UCSD-AML1 (cell line): ENCODE measurements around the gene ANXA10.
A peak's percentile ranks its signal among the peaks of the same experiment; 100 is the strongest.
"Not testable (repeated sequence)": the region's sequence is repeated elsewhere in the genome, so short reads cannot be mapped to it uniquely, and the experiment has no call there.

ENCODE experiments used
- DNase-seq: peaks from one replicate; lab custom pipeline; 2025; ENCODE audit not compliant: unreplicated experiment; lab: John Stamatoyannopoulos, UW

ANXA10 gene

DNA sequence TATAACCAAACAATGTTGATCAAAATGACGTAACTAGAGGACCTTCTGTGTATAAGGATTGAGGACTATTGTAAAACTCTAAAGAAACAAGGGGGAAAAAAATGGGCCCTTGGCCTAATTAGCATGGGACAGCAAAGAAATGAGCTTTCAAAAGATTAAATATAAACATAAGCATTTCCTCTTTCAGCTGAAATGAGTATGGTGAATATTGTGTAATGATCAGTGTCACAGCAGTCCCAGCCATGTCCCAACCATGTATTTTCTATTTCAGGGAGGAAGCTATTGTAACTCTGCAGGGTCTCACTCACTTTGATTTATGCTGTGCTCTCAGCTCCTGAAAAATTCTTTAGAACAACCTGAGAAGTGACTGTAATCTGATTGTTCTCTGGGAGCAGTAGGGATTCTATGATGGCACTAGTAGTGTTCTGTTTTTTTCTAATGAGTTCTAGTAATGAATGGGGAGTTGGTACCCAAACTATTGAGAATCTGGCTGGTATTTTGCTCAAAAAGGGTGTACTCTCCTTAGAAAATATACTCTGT is 25.8 kb downstream of the ANXA10 start:
- DNase-seq: no peak

DNA sequence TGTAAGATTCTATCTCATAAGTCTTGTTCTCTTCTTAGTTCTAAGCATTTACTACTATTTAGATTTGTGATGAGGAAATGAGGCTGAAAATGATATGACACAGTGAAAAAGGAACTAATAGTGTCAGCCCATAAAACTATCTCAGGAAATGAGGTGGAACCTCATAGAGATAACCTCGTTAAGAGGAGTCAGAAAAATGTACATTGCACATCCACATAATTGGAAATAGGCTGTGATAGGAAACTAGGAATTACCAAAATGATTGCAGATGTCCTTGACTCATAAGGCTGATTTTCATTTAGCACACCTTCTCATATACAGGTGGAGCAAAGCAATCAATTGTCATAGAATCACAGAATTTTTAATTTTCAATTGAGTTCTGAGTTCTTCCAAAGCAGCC is 26.8 kb downstream of the ANXA10 start:
- no peak for DNase-seq

DNA sequence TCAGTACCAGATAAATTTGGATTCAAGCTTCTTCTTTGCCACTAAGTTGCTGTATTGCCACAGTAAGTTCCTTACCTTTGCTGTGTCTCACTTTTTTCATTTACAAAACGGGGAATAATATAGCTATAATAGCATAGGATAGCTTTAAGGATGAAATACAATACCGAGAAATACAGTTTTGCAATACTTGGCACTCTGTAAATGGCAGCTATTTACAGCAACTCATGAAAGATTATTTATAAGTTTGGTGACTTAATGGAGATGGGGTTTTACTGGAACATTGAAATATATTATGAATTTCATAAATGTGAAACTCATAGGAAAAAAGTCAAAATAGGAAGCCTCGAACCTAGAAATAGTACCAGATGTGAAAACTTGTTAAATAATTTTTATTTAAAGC is 27.6 kb downstream of the ANXA10 start:
- DNase-seq: no peak

DNA sequence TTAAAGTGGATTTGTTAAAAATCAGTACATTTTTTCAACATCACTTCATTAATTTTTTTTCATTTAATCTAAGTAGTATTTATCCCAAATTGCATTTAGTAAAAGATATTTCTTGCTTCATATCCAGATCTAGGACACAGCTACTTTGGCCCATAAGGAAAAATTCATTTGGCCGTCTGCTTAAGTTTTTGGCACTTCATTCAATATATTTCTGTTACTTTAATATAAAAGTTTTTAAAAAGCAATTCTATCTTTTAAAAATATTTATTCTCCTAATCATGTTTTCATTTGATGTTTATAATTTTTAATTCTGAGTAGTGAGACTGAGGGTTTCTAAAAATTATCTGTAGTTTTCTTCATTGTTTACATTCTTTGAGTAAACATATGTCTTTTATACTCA is 28.5 kb downstream of the ANXA10 start:
- no peak for DNase-seq

DNA sequence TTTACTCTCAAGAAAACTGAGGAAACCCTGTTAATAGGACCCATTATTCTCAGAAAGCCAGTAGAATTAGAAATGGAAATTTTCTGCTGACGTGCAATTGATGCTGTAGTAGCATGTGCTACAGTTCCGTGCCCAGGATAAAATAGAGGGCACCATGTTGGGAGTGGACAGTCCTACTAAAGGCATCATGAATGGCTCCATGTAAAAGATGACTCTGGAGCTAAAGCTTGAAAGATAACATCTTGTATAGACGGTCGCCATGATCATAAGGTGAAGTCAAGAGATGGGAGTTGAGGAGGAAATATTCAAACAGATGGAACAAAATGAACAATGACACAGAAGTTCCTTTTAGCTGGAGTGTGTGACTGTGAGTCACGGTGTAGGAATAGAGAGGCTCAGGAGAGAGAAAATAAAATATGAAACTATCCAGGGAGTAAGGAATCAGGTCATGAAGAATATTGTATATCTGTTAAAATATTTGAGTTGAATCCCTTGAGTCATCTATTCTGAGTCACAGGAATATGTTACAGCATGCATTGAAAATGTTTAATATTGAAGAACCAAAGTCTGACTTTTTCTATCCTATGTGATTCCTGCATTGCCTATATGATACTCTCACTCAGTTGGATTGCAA is 31.8 kb downstream of the ANXA10 start:
- no peak for DNase-seq

DNA sequence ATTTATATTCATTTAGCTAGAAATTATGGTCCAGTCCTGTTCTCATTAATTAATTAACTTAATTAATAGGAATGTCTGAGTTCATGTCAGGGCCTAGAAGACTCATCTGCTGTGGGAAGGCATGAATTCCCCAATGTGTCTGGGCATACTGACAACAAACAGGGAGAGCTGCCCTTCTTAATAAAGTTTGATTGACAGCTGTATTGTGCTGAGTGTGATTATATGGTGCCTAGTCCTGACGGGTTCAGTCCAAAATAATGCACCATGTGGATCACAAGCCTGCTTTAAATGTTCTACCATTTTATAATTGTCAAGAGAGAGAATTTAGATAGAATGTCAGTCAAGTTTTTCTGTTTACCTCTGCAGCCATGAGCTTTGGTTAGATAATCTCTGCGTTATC is 34.6 kb downstream of the ANXA10 start:
- no peak for DNase-seq

DNA sequence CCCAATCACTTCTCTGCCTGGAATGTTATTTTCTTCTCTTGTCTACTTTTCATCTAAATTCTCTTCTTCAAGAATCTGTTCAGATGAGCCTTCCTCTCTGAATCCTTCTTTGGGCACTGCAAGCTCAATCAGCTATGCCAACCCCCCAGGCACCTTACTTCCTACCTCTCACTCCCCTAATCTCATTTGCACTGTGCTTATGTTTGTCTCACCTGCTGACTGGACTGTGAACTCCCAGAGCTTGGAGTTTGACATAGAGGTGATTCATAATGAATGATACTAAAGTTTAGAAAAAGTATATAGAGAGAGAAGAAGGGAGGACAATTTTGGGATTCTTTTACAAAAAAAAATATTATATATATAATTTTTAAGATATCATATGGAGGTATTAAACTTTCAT is 36.3 kb downstream of the ANXA10 start:
- DNase-seq: no peak

DNA sequence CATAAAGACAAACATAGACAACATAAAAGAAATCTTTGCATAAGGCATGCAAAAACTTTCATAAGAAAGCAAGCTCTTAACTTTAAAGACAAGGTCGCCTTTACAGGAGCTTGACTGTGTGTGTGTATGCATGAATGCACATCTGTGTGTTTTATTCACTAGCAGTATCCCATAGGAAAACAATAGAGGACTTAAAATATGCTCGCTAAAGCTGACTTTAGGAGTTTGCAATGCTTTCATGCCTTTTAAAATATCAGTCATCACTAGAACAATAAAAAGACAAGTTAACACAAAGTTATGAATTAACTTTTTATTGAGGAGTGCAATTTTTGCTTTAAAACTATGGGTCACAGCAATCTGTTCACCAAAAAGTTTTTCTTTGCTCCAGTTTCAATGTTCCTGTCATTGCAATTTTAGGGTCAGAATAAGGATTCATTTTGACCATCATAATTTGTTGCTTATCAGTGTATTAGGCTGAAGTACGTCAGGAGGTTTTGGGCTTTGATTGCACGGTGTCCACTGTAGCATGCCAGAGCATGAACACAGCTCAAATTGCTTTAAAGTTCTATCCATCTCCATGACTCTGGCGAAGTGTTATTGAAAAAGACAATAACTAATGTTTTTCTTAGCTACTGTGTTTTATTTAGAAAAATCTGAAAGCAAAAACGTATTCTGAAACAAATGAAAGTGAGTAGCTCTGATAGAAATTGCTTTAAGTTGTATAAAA is 36.9 kb downstream of the ANXA10 start:
- no peak for DNase-seq

DNA sequence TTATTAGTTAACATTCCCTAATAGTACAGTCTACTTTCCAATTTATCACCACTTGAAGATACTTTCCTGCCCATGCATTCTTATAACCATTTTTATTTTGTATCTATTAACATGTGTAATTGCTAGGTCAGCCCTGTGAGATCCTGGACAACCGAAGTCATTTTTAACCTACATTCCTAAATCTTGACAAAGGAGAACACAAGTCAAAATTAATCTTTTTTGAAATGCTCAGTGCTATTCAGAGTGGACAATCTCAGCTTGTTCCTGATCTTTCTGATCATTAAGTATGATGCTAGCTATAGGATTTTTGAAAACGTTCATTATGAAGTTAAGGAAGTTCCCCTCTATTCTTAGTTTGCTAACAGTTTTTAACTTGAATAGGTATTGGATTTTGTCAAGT is 37.5 kb downstream of the ANXA10 start:
- DNase-seq: no peak

DNA sequence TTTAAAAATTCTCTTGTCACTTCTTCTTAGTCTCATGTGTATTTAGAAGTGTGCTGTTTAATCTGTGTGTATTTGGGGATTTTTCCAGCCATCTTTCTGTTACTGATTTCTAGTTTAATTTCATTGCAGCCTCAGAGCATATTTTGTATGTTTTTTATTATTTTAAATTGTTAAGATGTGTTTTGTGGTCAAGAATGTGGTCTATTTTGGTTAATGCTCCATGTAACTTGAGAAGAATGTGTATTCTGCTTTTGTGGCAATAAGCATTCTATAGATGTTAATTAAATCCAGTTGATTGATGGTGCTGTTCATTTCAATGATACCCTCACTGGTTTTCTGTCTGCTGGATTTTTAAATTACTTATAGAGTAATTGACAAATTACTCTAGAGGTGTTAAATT is 38.9 kb downstream of the ANXA10 start:
- DNase-seq: no peak

DNA sequence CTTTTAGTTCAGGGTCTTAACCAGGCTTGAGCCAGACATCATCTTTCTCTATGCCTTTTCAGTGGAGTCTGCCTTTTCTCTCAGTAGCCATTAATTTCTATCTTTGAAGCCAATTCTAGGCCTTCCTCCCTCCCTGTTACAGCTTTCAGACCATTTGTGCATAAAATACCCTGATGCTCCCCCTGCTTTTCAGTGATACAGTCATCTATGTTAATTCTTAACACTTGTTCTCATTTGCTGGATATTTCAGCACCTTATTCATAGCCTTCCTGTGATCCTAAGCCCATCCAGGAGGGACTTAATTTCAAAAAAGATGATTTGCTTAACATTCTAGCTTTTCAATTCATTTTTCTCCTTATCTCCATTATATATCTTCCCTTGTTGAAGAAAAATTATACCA is 42.3 kb downstream of the ANXA10 start:
- DNase-seq: no peak

DNA sequence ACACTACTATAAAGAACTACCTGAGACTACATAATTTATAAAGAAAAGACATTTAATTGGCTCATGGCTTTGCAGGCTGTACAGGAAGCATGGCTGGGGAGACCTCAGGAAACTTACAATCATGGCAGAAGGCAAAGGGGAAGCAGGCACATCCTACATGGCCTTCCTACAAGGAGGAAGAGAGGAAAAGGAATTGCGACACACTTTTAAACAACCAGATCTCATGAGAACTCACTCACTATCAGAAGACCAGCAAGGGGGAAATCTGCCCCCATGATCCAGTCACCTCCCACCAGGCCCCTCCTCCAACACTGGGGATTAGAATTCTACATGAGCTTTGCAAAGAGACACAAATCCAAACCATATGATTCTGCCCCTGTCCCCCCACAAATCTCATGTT is 43.5 kb downstream of the ANXA10 start:
- not testable (repeated sequence) for DNase-seq

DNA sequence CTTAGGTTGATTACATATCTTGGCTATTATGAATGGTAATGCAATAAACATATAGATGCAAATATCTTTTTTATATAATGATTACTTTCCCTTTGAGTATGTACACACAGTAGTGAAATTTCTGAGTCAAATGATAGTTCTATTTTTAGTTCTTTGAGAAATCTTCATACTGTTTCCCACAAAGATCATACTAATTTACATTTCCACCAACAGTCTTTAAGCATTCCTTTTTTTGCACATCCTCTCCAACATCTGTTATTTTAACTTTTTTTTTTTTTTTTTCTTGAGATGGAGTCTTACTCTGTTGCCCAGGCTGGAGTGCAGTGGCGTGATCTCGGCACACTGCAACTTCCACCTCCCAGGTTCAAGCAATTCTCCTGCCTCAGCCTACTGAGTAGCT is 45.4 kb downstream of the ANXA10 start:
- DNase-seq: not testable (repeated sequence)

DNA sequence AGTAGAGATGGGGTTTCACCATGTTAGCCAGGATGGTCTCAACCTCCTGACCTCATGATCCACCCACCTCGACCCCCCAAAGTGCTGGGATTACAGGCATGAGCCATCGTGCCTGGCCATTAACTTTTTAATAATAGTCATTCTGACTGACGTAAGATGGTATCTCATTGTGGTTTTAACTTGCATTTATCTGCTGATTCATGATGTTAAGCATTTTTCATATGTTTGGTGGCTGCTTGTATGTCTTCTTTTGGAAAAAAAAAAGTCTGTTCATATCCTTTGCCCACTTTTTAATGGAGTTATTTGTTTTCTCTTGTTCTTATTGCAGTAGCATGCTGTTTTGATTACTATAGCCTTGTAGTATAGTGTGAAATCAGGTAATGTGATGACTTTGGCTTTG is 45.8 kb downstream of the ANXA10 start:
- no peak for DNase-seq

DNA sequence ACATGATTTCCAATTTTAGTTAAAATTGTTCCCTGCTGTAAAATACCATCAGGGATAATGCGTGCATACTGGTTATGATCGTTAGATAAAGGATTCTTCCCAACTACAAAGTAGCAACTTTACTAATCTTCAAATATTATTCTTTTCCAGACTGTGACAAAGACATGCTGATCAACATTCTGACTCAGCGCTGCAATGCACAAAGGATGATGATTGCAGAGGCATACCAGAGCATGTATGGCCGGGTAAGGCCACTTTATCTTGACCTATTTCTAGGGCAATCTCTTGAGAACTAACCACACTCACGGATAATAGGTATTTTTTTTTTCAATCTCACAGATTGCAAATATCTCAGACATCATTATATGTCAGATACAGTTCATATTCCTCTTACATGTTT is 47.0 kb downstream of the ANXA10 start:
- DNase-seq: no peak

DNA sequence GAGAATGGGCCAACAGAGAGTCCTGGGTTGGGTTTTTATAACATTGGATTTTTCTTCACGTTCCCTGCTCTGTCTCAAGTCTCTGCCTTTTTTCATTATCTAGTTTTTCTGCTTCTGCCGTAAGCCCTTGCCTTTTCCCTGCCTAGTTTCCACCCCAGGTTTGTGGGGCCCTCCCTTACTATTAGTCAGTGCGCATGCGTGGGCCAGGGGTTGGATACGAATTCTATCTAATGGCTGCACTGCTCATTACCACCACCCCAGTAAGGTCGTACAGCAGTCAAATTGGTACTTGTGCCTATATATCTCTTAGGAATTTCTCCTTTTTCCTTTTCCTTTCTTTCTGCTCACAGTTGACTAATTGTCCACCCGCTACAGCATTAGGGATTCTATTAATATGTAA is 49.4 kb downstream of the ANXA10 start:
- no peak for DNase-seq

DNA sequence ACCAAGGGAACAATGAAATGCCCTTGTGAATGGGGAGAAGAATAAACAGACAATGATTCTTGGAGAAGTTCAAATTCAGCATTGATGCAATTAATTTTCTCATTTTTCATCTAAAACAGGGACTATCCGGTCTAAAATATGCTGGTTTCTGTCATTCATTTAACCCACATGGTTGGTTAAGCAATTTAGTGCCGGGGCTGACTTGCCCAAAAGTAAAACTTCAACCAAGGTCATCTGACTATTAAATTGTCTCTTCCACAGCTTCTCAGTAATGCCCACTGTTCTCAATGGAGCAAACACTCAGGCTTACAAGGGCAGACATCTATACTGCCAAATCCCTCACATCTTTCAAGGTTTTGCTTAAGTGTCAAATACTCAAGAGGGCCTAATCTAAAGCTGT is 51.3 kb downstream of the ANXA10 start:
- no peak for DNase-seq

DNA sequence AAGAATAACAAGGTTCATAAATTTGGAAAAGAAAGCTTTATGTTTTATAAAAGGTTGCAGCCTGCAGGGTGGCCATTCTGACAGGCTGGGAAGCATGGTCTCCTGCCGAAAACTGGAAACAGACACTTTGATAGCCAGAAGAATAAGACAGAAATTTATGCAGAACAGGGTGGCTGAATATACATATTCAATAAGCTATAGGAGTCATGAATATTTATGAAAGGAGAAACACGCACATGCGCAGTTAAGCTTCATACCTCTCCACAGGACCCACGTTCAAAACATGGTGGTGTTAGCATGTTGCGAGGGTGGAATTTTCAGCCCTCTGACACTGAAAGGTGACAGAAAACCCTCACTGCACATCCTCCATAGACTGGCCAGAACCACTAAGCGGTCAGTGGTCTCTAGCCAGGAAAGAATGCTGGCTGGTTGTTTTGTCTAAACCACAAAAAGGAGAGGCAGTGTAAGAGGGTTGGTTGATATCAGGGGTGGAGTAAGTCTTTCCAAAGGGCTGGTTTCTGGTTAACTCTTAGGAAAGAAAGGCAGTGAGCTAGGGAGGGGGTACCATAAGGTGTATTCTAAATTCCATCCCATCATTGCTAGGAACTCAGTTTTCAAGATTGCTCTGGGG is 58.2 kb downstream of the ANXA10 start:
- DNase-seq: no peak

DNA sequence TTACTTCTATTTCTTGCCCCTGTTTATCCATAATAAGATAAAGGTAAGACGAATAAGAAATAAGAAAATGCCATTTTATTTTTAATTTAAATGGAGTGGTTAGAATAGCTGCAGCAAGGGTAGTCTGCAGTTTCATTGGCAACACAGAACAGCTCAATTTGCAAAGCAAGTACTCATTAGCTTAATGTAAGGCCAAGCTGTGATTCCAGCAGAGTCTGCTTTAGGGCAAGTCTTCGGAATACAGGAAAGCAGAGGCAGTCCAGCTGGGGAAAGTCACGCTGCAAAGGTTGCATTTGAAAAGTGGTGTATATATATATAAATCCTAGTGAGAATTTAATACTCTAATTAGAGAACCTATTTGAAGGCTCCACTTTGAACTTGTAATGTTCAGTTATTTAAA is 59.0 kb downstream of the ANXA10 start:
- no peak for DNase-seq

DNA sequence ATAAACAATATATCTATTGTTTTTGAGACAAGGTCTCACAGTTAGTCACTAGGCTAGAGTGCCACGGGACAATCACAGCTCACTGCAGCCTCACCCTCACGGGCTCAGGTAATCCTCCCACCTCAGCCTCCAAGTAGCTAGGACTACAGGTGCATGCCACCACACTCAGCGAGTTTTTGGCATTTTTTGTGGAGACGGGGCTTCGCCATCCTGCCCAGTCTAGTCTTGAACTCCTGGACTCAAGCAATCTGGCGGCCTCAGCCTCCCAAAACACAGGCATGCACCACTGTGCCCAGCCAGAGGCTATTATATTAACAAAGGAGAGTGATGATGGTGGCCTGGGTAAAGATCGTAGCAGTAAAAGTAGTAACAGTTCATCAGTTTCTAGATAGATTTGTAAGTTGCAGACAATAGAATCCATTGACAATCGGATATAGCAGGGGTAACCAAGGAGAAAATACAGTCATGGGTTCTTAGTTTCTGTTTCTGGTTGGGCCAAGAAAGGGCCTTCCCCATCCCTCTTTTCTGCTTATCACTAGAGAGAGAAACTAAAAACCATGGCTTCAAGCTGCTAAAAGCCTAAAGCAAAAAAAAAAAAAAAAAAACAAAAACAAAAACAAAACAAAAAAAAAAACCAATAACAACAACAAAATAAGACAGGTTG is 60.6 kb downstream of the ANXA10 start:
- DNase-seq: no peak

DNA sequence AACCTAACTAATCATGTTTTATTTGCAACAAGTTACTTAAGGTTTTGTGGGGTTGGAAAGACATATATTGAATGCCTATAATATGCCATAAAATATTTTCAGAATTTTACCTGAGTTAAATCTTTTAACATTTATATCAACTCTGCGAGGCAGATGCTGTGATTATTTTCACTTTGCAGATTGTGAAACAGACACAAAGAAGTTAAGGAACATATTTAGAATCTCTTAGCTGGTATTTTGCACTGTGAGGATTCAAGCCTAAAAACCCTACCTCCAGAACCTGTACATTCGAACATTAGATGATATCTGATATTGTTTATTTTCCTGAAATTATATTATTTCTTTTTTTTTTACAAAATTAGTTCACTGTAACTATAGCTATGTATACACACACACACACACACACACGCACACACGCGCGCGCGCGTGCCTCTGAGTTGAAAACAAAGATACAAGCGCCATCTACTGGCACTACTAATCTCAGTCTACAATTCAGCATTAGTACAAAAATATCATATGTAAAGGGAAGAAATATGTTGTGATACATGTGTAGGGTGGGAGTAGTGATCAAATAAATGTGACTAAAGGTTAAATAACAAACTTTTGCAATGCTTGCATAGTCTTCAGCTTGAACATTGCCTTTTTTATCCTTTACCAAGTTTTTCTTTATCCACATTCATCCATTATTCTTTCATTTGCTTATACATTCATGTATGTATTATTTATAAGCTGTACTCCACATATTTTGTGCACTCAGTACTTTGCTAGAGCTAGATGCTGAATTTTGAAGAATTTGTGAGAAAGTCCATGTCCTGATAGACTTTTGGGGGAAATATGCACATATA is 61.5 kb downstream of the ANXA10 start:
- DNase-seq: peak; percentile 67
